GM12864 (cell line): Measurements from ENCODE around the gene CUL9.

Experiments used
- DNase-seq: peaks from one replicate; pipeline ENCODE4 v3.0.0-alpha.2; 2011; ENCODE audit warnings: low read depth
- H3K4me3 ChIP-seq: 2 replicates; pipeline ENCODE4 v1.5.1; 2011; ENCODE audit warnings: mild to moderate bottlenecking, low read depth, low read length, control low read depth
- CTCF ChIP-seq: IDR thresholded peaks from 2 replicates; pipeline ENCODE4 v1.5.1; 2011; ENCODE audit warnings: low read depth, mild to moderate bottlenecking, moderate library complexity, low read length, control low read depth, inconsistent platforms; ENCODE audit errors: missing control alignments

The CUL9 gene

GRCh38 chr6:43256670-43257366 lies 74.8 kb downstream of the CUL9 start:
- no peak overlapping the region for H3K4me3 ChIP-seq
- DNase-seq = no peak
- no peak for TF ChIP-seq CTCF

- H3K4me3 ChIP-seq = no peak overlapping the region
- TF ChIP-seq CTCF = no peak
- no peak for DNase-seq
Measured at GRCh38 chr6:43257367-43258145, 75.6 kb downstream of the CUL9 start.

DNA sequence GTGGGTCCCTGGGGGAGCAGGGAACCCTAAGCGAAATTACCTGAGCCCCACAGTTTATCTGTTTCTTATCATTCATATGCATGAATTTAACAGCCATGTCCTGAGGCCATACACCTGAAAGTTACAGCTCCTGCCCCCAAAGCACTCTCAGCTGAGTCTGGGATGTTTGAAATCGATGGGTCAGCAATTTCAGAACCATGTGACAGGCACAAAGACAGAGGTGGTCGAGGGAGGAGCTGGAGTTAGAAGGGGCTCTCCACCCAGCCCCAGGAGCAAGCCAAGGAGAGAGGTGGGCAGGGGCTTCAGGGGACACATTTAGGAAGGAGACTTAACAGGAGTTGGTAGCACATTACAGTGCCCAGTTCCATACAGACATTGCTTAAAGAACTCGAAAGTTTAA lies 76.2 kb downstream of the CUL9 start:
- no peak for TF ChIP-seq CTCF
- DNase-seq = no peak
- H3K4me3 ChIP-seq = no peak overlapping the region

DNA sequence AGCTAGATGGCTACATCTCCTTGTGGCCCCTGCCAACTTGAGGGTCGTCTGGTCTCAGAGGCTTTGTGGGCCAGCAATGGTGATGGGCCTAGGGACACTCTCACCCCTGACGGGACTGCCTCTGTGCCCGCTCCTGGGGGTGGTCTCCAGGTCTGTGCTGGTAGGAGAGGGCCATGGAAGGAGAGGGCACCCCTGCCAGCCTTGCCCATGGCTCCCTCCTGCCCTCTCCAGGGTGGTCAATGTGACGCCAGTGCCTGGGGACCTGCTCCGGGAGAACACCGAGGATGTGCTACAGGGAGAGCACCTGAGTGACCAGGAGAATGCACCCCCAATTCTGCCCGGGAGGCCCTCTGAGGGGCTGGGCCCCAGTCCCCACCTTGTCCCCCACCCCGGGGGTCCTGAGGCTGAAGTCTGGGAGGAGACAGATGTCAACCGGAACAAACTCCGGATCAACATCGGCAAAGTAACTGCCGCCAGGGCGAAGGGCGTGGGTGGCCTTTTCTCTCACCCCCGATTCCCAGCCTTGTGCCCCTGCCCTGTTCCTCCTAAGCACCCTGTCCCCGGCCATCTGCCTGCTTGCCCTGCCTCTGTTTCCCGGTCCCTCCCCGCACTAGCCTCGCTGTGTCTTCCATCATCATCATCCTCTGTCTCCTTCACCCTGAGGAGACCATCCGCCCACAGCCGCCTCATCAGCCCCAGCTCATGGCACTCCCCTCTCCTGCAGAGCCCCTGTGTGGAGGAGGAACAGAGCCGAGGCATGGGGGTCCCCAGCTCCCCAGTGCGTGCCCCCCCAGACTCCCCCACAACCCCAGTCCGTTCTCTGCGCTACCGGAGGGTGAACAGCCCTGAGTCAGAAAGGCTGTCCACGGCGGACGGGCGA lies 77.1 kb downstream of the CUL9 start:
- H3K4me3 ChIP-seq = no peak overlapping the region
- TF ChIP-seq CTCF = no peak
- no peak for DNase-seq

DNA sequence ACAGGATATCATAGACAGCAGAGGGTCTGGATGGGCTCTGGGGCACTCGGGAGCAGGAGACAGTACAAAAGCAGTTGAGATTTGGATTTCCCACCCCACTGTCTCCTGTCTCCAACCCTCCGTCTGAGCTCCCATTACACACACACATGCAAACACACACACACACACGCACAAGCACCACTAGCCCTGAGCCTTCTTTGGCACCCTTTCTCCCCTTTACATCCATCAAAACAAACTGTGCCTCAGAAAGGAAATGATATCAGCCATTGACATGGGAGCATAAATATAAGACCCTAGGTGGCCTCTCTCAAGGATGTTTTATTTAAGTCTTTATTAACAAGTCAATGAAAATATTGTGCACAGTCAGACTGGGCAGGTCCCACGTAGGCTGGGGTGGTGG lies 78.8 kb downstream of the CUL9 start:
- no peak for TF ChIP-seq CTCF
- DNase-seq = no peak
- H3K4me3 ChIP-seq = no peak overlapping the region

GRCh38 chr6:43261198-43261597 lies 79.2 kb downstream of the CUL9 start:
- no peak for TF ChIP-seq CTCF
- DNase-seq = no peak
- no peak overlapping the region for H3K4me3 ChIP-seq
